Dermis blood vessel endothelial cell (primary cell): ENCODE results near the gene GRM4. TPM values are rescaled to one million over a fixed set of nuclear protein-coding genes. Genes with fewer than 3 reads are reported as not detected.
A peak's percentile ranks its signal among the peaks of the same experiment; 100 is the strongest.

Experiments used
- DNase-seq: peaks from one replicate; pipeline ENCODE4 v3.0.0; 2010
- total RNA-seq: library from RNA; depleted of rRNA; stranded (reverse); fragments of >200 nt; gene quantifications from 2 replicates; pipeline ENCODE4 v1.2.3, GENCODE V29; 2014

GRM4 gene
- total RNA-seq, 1 donor from 2014 or later, result not detected

GRCh38 chr6:34082864-34083626, 62.8 kb downstream of the GRM4 start:
- DNase-seq, result no peak

- no peak for DNase-seq
Measured at GRCh38 chr6:34082348-34082747, 63.5 kb downstream of the GRM4 start.

GRCh38 chr6:34080357-34080756, 65.5 kb downstream of the GRM4 start:
- DNase-seq, result no peak

- DNase-seq, result no peak
Measured at GRCh38 chr6:34079899-34080298, 66.0 kb downstream of the GRM4 start.

GRCh38 chr6:34075906-34076305, 70.0 kb downstream of the GRM4 start:
- no peak for DNase-seq

GRCh38 chr6:34074064-34074742, 71.7 kb downstream of the GRM4 start:
- DNase-seq, result no peak

DNA sequence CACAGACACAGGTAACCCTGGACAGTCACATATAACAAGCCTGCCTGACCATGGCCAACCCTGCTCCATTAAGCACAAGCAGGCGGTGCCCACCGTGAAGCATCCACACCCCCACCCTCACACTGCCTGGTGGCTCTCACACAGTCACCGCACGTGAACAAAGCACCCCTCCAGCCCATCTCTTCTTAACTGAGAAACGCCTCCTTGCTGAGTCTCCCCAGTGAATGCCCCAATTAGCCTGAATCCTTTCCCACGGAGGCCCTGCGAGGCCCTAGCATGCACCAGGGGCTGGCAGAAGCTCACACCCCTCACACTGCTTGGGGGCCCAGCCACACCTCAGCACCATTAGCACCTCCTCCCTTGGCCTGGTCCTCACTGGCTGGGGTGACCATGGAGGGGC, 72.3 kb downstream of the GRM4 start:
- no peak for DNase-seq

GRCh38 chr6:34072727-34073126, 73.2 kb downstream of the GRM4 start:
- DNase-seq, result no peak

DNA sequence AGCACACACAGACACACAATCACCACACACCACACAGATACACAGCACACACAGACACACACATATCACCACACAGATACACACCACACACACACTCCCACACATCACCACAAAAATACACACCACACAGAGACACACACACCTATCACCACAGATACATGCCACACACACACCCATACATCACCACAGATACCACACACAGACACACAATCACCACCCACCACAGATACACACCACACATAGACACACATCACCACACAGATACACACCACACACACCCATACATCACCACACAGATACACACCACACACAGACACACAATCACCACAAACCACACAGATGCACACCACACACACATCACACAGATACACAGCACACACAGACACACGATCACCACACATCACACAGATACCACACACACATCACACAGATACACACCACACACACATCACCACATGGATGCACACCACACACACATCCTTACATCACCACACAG, 74.0 kb downstream of the GRM4 start:
- no peak for DNase-seq

DNA sequence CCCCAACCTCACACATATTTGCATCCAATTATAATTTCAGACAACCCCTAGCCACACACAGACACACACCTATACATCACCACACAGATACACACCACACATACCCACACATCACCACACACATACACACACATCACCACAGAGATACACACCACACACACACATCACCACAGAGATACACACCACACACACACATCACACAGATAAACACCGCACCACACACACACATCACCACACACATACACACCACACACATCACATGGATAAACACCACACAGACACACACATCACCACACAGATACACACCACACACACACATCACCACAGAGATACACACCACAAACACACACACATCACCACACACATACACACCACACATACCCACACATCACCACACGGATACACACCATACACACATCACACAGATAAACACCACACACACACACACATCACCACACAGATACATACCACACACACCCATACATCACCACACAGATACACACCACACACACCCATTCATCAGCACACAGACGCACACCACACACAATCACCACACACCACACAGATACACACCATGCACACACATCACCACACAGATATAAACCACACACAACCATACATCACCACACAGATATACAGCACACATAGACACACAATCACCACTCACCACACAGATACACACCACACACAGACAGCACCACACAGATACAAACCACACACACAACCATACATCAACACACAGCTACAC, 74.6 kb downstream of the GRM4 start:
- DNase-seq, result no peak

DNA sequence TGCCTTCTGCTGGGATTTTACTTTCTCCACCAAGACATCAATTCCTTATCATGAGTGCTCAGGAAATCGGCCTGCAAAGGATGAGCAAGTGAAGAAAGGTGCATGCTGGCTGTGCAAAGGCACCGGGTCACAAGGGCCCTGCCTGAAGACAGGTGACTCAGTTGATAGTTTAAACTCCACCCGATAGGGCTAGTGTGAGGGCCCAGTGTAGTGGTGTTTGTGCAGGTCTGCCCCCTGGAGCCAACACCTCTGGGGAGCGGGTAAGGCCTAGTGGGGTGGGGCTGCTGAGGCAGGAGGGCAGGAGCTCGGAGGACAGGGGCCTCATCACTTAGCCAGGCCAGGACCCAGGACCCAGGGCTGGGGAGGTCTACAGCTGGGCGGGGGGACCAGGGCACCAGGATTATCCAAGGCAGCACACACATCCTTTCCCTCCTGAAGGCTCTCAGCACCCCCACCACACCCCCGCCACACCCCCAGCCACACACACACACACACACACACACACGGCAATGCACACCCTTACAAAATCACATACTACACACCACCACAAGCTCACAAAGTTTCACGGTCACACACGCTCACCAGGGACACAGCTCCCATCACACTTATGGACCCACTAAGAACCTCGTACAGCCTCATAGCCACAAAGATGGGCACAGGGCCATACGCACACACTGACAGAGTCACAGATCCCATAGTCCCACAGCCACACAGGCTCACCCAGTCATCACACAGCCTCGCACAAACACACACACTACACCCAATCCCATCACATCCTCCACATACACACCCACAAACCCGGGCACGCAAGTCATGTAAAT, 75.4 kb downstream of the GRM4 start:
- DNase-seq, result no peak

- no peak for DNase-seq
Measured at GRCh38 chr6:34068462-34069044, 77.3 kb downstream of the GRM4 start.

- peak; percentile 20 for DNase-seq
Measured at GRCh38 chr6:34067814-34068213, 78.1 kb downstream of the GRM4 start.

DNA sequence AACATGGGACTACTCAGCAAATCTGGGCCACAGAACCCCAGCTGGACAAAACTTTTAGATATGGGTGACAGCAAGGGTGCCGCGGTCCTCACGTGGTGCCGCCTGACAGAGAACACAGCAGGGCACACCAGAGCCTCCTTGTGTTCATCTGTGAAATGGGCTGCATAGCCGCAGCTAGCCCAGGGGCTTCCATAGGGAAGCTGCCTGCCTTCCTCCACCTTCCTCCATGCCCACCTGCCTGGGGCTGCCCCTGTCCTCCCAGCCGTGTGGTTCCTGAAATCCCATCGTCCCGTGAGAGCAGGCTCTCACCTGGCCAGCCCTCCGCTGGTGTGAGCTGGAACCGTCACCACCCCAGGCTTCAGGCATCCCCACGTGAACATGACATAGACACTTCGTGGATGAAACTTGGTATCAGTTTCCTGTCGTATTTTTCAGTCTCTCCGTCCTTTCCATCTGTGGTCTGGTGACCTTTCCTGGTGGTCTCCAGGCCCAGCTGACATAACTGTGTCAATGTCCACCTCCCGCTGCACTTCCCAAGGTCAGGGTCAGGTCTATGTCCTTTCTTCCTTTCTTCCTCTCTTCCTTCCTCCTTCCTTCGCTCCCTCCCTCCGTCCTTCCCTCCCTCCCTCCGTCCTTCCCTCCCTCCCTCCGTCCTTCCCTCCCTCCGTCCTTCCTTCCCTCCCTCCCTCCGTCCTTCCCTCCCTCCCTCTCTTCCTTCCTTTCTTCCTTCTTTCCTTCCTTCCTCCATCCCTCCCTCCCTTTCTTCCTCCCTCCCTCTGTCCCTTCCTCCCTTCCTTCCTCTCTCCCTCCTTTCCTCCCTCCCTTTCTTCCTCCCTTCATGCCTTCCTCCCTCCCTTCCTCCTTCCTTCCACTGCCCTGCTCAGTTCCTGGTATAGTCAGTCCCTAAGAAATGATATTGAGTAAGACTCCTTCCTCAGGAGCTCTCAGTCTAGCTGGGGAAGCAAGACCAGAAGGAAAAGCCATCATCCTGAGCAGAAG, 78.8 kb downstream of the GRM4 start:
- no peak for DNase-seq

GRCh38 chr6:34066218-34066571, 79.7 kb downstream of the GRM4 start:
- no peak for DNase-seq

GRCh38 chr6:34065466-34066217, 80.2 kb downstream of the GRM4 start:
- DNase-seq, result no peak

- DNase-seq, result no peak
Measured at GRCh38 chr6:34064675-34065074, 81.2 kb downstream of the GRM4 start.

DNA sequence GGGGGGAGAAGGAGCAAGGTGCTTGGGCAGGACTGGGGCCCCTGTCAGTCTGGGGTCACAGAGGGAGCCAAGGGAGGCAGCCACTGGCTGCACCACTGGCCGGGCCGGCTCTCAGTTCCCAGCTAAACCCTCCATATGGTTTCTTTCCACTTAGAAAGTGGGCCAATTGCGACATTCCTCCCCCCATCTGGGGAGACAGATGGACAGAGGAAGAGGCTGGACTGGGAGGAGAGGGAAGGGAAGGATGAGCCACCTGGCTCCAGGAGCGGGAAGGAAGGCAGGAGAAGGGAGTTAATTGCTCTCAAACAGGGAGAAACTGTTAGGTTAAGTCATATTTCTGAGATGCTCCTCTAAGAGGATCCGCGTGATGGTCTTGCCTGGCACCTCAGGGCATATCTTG, 82.2 kb downstream of the GRM4 start:
- DNase-seq, result no peak

- no peak for DNase-seq
Measured at GRCh38 chr6:34062815-34063214, 83.1 kb downstream of the GRM4 start.

DNA sequence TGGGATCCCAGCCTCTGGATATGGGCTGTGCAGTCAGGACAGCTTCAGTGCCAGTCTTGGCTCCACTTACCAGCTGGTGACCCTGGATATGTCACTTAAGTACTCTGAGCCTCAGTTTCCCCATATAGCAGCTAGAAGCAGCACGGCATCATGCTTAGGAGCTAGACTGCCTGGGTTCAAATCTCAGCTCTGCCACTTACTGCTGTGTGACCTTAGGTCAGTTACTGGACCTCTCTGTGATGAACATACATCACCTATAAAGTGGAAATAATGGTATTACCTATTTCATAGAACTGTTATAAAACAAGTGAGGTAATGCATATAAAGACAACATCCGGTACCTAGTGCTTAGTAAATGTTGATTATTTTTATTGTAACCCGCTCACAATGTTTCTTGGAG, 83.7 kb downstream of the GRM4 start:
- no peak for DNase-seq
